Muscle layer of duodenum (tissue), 2 donors: ENCODE measurements around the gene COMMD2.

Experiments
- H3K27ac ChIP-seq: one replicate; pipeline ENCODE4 v1.7.0; 2013; ENCODE audit warnings: mild to moderate bottlenecking, low read length
- H3K27me3 ChIP-seq: one replicate; pipeline ENCODE4 v1.7.0; 2013; ENCODE audit warnings: low read depth, mild to moderate bottlenecking, control low read depth, low read length
- H3K36me3 ChIP-seq, 2 donors: one replicate each; pipeline ENCODE4 v1.7.0; 2013; ENCODE audit warnings: low read length in 2 of 2, control low read depth in 1 of 2, mild to moderate bottlenecking in 1 of 2; ENCODE audit not compliant: insufficient read depth in 2 of 2, control insufficient read depth in 1 of 2
- H3K4me1 ChIP-seq, 2 donors: one replicate each; pipeline ENCODE4 v1.7.0; 2013; ENCODE audit warnings: low read length in 2 of 2, mild to moderate bottlenecking in 2 of 2, control low read depth in 1 of 2, moderate library complexity in 1 of 2; ENCODE audit not compliant: insufficient read depth in 2 of 2, control insufficient read depth in 1 of 2
- H3K4me3 ChIP-seq, 2 donors: one replicate each; pipeline ENCODE4 v1.7.0; 2013; ENCODE audit warnings: low read length in 2 of 2, low read depth in 1 of 2, mild to moderate bottlenecking in 1 of 2
- H3K9me3 ChIP-seq, 2 donors: one replicate each; pipeline ENCODE4 v1.7.0; 2013; ENCODE audit warnings: low read length in 2 of 2, control low read depth in 1 of 2, mild to moderate bottlenecking in 1 of 2; ENCODE audit not compliant: control insufficient read depth in 1 of 2
- donor health status: healthy.

The COMMD2 gene

DNA sequence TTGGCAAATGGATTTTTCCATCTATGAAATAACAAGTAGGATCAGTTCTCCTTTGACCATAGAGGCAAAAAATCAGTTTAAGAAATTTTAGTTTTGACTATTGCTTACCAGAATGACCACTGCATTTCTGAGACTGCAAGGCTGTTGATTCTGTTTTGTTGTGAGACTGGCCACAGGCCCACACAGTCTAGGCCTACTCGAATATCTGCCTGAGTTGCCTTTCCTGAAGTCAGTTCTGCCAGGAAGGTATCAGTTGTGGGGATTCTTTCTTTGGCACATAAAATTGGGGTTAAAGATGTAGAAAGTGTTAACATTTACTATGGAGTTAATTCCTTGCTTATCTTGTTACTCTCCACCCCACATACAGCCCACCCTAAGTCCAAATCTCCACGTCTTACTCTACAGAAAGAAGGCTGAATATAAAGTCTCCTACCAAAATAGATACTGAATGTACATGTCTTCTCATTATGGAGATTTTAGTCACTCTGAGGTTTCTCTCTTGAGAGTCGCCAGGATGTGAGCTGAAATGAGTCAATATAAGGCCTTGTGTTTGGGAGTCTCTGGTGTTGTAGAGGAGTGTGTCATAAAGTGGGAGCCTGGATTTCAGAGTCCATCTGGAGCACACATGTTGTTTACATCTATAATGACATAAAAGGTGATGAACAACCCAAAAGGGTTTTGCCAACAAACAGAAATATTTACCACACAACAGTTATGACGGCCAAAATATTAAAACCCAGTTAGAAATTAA lies 49.4 kb downstream of the COMMD2 start:
- Histone ChIP-seq H3K4me3 (no peak overlapping the region), H3K27me3 (no peaks in the 10 kb centered on the region), H3K9me3 (peaks cover 0 to 7% of the 10 kb centered on the region in 2 donors), H3K4me1 (no peaks in the 10 kb centered on the region), H3K27ac (peak overlapping the region; percentile 16), H3K36me3 (no peaks in the 10 kb centered on the region)

DNA sequence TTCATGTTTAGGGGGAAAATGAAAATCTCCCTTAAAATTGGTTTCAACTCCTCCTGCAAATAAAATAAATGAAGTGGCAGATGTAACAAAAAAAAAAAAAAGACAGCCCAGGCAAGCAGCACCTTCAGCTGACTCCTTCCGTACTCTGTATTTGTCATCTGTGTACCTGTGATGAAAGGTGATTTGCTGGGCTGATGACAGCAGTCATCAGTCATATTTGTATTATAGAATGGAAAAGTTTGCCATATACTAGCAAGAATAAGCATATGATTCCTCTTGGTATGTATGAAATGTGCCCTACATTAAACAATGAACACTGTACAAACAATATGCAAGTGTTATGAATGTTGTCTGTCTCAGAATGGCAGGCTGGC lies 50.3 kb downstream of the COMMD2 start:
- Histone ChIP-seq H3K4me1 (no peaks in the 10 kb centered on the region), H3K9me3 (peaks cover 0 to 9% of the 10 kb centered on the region in 2 donors), H3K27ac (no peak overlapping the region), H3K36me3 (no peaks in the 10 kb centered on the region), H3K4me3 (no peak overlapping the region), H3K27me3 (no peaks in the 10 kb centered on the region)

- no peaks in the 10 kb centered on the region for H3K27me3 ChIP-seq
- no peak overlapping the region for H3K27ac ChIP-seq
These were observed 50.9 kb downstream of the COMMD2 start for GRCh38 chr3:149701206-149701976.

More at GRCh38 chr3:149701206-149701976, 50.9 kb downstream of the COMMD2 start:
- H3K4me3 ChIP-seq, result no peak overlapping the region
- no peaks in the 10 kb centered on the region for H3K4me1 ChIP-seq
- H3K36me3 ChIP-seq, result no peaks in the 10 kb centered on the region
- H3K9me3 ChIP-seq, result peaks cover 0 to 9% of the 10 kb centered on the region in 2 donors
